Panc1 (cell line): ENCODE measurements around the gene TRAPPC10. TPM values are rescaled to one million over a fixed set of nuclear protein-coding genes. Genes with fewer than 3 reads are reported as not detected.

Experiments
- ATAC-seq: fragments of 200-7000 bp; cut with Tn5 transposase; 2 replicates; pipeline ENCODE4 v1.9.1; 2020; ENCODE audit warnings: mild to moderate bottlenecking, moderate library complexity
- BruUV-seq: library from RNA; stranded (reverse); fragments of 400-500 nt; replicated peaks from 2 replicates; lab custom pipeline; 2021; lab: Mats Ljungman, UMichigan
- CTCF ChIA-PET: fragments of 300-600 bp; sonication (Branson Sonifier 250); formaldehyde crosslinking; loops from one replicate; lab custom pipeline; 2022; ENCODE audit warnings: antibody characterized with exemption; lab: Charles Lee
- POLR2A ChIA-PET: fragments of 300-600 bp; sonication (Branson Sonifier 250); formaldehyde crosslinking; loops from one replicate; lab custom pipeline; 2022; ENCODE audit warnings: antibody characterized with exemption; lab: Charles Lee
- DNase-seq: peaks from one replicate; pipeline ENCODE4 v3.0.0-alpha.2; 2010; ENCODE audit warnings: low read depth, low spot score
- H3K27ac ChIP-seq: 2 replicates; pipeline ENCODE4 v1.5.1; 2011; ENCODE audit warnings: mild to moderate bottlenecking, low read length, inconsistent platforms
- H3K27me3 ChIP-seq: fragments of 200-500 bp; sonication (Bioruptor generic); 2 replicates; pipeline ENCODE4 v1.6.0; 2014; ENCODE audit warnings: low read length, inconsistent platforms; ENCODE audit not compliant: control insufficient read depth, insufficient read depth
- H3K36me3 ChIP-seq: fragments of 200-500 bp; sonication (Bioruptor generic); 2 replicates; pipeline ENCODE4 v1.5.1; 2014; ENCODE audit warnings: inconsistent platforms, mild to moderate bottlenecking, low read length, moderate library complexity; ENCODE audit not compliant: control insufficient read depth, insufficient read depth
- H3K4me1 ChIP-seq: 2 replicates; pipeline ENCODE4 v1.5.1; 2011; ENCODE audit warnings: inconsistent platforms, mild to moderate bottlenecking, low read length, moderate library complexity; ENCODE audit not compliant: control insufficient read depth, insufficient read depth
- H3K4me3 ChIP-seq, 2 experiments: 2 replicates each; pipeline ENCODE4 v1.5.1; 2011 to 2012; ENCODE audit warnings: low read depth in 2 of 2, low read length in 2 of 2, mild to moderate bottlenecking in 2 of 2, inconsistent platforms in 1 of 2, moderate library complexity in 1 of 2
- H3K9me3 ChIP-seq: fragments of 200-500 bp; sonication (Bioruptor generic); 2 replicates; pipeline ENCODE4 v1.5.1; 2014; ENCODE audit warnings: low read depth, mild to moderate bottlenecking, inconsistent platforms, low read length, moderate library complexity; ENCODE audit not compliant: control insufficient read depth, insufficient read depth
- POLR2AphosphoS5 ChIP-seq: IDR thresholded peaks from 2 replicates; pipeline ENCODE4 v1.6.1; 2012; ENCODE audit warnings: mild to moderate bottlenecking, low read depth, low read length, moderate library complexity
- SIN3A ChIP-seq: IDR thresholded peaks from 2 replicates; pipeline ENCODE4 v1.6.1; 2012; ENCODE audit warnings: low read depth, mild to moderate bottlenecking, low read length, moderate library complexity, borderline replicate concordance; ENCODE audit not compliant: insufficient read depth
- TCF7L2 ChIP-seq: IDR thresholded peaks from 2 replicates; pipeline ENCODE4 v1.6.1; 2011; ENCODE audit warnings: mild to moderate bottlenecking, low read depth, low read length, inconsistent platforms
- in situ Hi-C: cut with HindIII; loops from 2 replicates; pipeline ENCODE4 v1.10.0; 2016; ENCODE audit warnings: low sequenced_read_pairs, low pct_unique_long_range_greater_than_20kb
- intact Hi-C: fragments of 100-400 bp; cut with micrococcal nuclease; formaldehyde crosslinking; loops from one replicate; pipeline ENCODE4 v1.10.0; 2022; ENCODE audit not compliant: unreplicated experiment
- total RNA-seq: library from RNA; stranded (reverse); gene quantifications from one replicate; pipeline ENCODE4 v1.2.1, GENCODE V29; 2021; ENCODE audit not compliant: unreplicated experiment
- TF ChIP-seq, protein P1 (sequence below): fragments of 450-650 bp; IDR thresholded peaks from 2 replicates; pipeline ENCODE4 v1.5.1; 2017; ENCODE audit warnings: mild to moderate bottlenecking
- TF ChIP-seq, protein P2 (sequence below), 2 experiments: IDR thresholded peaks; 2 replicates each; pipeline ENCODE4 v1.6.1; 2011 to 2012; ENCODE audit warnings: low read depth in 2 of 2, control low read depth in 1 of 2, low read length in 1 of 2, mild to moderate bottlenecking in 1 of 2, moderate library complexity in 1 of 2; ENCODE audit not compliant: insufficient read depth in 1 of 2

Gene TRAPPC10
- total RNA-seq, 1 experiment from 2014 or later, result 34.5 TPM

DNA sequence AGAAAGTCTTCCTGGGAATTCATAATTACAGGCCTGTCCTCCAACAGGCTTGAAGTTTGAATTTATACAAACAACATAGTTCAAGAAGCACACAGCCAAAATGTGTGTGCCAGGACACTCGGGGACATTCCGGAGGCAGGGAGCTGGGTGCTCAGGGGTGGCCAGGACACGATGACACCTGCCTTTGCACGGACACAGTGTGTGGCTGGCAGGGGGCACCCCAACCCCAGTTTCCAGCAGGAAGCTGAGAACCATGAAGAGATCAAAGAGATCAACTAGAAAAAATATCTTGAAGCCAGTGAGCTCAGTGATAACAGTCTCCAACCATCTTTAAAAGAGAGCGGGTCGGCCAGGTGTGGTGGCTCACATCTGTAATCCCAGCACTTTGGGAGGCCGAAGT lies 32.5 kb upstream of the TRAPPC10 start:
- ChIA-PET POLR2A (no interaction called here), CTCF (no interaction called here)
- Histone ChIP-seq H3K36me3 (no peaks in the 10 kb centered on the region), H3K27me3 (no peaks in the 10 kb centered on the region), H3K4me3 (no peak overlapping the region), H3K27ac (no peak overlapping the region), H3K9me3 (no peaks in the 10 kb centered on the region), H3K4me1 (no peaks in the 10 kb centered on the region)
- in situ Hi-C loops, result no loop called here
- no TSS peak for BruUV-seq
- ATAC-seq (no peak), DNase-seq (no peak)
- intact Hi-C loops, result no loop called here
- TF ChIP-seq POLR2AphosphoS5 (no peak), TCF7L2 (no peak), SIN3A (no peak)
- TF ChIP-seq, protein P1, sequence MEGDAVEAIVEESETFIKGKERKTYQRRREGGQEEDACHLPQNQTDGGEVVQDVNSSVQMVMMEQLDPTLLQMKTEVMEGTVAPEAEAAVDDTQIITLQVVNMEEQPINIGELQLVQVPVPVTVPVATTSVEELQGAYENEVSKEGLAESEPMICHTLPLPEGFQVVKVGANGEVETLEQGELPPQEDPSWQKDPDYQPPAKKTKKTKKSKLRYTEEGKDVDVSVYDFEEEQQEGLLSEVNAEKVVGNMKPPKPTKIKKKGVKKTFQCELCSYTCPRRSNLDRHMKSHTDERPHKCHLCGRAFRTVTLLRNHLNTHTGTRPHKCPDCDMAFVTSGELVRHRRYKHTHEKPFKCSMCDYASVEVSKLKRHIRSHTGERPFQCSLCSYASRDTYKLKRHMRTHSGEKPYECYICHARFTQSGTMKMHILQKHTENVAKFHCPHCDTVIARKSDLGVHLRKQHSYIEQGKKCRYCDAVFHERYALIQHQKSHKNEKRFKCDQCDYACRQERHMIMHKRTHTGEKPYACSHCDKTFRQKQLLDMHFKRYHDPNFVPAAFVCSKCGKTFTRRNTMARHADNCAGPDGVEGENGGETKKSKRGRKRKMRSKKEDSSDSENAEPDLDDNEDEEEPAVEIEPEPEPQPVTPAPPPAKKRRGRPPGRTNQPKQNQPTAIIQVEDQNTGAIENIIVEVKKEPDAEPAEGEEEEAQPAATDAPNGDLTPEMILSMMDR, result no peak
- TF ChIP-seq, protein P2, sequence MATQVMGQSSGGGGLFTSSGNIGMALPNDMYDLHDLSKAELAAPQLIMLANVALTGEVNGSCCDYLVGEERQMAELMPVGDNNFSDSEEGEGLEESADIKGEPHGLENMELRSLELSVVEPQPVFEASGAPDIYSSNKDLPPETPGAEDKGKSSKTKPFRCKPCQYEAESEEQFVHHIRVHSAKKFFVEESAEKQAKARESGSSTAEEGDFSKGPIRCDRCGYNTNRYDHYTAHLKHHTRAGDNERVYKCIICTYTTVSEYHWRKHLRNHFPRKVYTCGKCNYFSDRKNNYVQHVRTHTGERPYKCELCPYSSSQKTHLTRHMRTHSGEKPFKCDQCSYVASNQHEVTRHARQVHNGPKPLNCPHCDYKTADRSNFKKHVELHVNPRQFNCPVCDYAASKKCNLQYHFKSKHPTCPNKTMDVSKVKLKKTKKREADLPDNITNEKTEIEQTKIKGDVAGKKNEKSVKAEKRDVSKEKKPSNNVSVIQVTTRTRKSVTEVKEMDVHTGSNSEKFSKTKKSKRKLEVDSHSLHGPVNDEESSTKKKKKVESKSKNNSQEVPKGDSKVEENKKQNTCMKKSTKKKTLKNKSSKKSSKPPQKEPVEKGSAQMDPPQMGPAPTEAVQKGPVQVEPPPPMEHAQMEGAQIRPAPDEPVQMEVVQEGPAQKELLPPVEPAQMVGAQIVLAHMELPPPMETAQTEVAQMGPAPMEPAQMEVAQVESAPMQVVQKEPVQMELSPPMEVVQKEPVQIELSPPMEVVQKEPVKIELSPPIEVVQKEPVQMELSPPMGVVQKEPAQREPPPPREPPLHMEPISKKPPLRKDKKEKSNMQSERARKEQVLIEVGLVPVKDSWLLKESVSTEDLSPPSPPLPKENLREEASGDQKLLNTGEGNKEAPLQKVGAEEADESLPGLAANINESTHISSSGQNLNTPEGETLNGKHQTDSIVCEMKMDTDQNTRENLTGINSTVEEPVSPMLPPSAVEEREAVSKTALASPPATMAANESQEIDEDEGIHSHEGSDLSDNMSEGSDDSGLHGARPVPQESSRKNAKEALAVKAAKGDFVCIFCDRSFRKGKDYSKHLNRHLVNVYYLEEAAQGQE (IDR thresholded peaks at IDR 0.05; ENCODE audit: insufficient read depth in 1 of 2, low read depth in 2 of 2, low read length in 1 of 2), result no peak

DNA sequence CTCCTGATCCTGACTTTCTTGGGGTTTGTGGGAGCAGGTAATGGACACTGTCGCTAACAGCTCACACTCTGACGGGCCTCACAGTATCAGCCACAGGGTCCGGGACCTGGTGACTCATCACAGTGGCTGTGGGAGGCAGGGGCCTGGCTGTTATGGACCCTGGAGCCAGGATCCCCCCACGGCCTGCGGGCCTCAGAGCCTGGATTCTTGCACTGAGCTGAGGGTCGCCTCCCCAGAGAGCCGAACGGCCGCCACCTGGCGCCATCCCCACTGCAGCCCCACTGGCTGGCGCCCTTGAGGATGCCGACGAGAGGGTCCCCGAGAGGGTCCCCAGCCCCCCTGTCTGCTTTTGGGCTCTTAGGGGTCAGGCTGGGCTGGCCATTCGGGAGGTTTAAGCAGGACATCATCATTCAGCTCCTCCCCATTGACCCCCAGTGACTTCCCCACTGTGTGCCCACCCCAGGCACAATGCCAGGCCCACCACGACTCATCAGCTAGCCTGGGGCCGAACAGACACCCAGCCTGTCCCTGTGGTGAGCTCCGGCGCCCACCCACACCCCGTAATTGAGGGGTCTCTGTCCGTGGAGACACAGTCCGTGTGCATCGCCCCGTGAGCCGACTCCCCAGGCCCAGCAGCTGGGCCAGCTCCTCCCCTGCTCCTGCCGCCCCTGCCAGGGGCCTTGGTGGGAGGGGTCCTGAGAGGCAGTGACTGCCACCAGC lies 30.8 kb upstream of the TRAPPC10 start:
- Histone ChIP-seq H3K4me1 (no peaks in the 10 kb centered on the region), H3K4me3 (no peak overlapping the region), H3K27me3 (no peaks in the 10 kb centered on the region), H3K27ac (no peak overlapping the region), H3K36me3 (no peaks in the 10 kb centered on the region), H3K9me3 (no peaks in the 10 kb centered on the region)
- POLR2A ChIA-PET, result no interaction called here
- ATAC-seq (no peak), DNase-seq (no peak)
- TF ChIP-seq SIN3A (no peak), POLR2AphosphoS5 (no peak), TCF7L2 (no peak)
- TF ChIP-seq, protein P1, result no peak
- TF ChIP-seq, protein P2 (IDR thresholded peaks at IDR 0.05; ENCODE audit: insufficient read depth in 1 of 2, low read depth in 2 of 2, low read length in 1 of 2), result no peak
- in situ Hi-C loops (no loop called here), intact Hi-C loops (no loop called here)
- no TSS peak for BruUV-seq
- CTCF ChIA-PET, result no interaction called here
